ENCODE data around the gene RSAD1.

The RSAD1 gene

DNA sequence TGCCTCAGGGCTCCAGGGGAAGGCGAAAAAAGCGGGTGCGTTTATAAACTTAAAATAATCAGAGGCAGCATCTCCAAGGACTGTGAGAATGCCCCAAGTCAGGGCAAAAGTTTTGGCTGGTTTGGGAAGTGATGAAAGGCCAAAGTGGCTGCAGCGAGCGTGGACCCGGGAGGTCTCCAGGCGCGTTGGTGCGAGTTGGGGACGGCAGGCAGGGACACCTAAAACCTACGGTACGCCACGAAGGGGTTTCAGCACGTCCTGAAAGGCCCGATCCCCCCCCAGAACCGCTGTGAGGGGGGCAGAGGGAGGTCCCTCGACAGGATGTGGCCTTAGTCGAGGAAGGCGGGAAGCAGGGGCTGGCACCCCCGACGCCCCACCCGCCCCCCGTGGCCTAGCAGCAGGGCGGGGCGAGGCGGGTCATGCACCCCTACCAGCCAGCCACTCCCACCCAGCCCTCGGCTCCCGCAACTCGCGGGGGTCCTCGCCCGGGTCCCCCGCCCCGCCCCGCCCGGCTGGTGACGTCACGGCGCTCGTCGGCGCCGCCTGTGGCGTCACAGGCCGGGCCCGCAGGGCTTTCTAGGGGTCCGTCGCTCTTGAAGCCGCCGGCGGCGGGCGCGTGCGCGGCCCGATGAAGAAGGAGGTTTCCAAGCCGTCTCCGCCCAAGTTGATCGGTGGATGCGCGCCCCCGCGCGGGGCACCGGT is 29.4 kb downstream of the RSAD1 start, which contains the start of gene MYCBPAP:
Gene MYCBPAP, plus strand, starts transcription at position 569 of the 702 bp plus-strand sequence. CDS start 236 bp downstream, outside the sequence.
- peak; percentile 52 for DNase-seq (ENCODE audit: extremely low read depth, low read depth)
- TF ChIP-seq, protein P1, sequence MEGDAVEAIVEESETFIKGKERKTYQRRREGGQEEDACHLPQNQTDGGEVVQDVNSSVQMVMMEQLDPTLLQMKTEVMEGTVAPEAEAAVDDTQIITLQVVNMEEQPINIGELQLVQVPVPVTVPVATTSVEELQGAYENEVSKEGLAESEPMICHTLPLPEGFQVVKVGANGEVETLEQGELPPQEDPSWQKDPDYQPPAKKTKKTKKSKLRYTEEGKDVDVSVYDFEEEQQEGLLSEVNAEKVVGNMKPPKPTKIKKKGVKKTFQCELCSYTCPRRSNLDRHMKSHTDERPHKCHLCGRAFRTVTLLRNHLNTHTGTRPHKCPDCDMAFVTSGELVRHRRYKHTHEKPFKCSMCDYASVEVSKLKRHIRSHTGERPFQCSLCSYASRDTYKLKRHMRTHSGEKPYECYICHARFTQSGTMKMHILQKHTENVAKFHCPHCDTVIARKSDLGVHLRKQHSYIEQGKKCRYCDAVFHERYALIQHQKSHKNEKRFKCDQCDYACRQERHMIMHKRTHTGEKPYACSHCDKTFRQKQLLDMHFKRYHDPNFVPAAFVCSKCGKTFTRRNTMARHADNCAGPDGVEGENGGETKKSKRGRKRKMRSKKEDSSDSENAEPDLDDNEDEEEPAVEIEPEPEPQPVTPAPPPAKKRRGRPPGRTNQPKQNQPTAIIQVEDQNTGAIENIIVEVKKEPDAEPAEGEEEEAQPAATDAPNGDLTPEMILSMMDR (IDR thresholded peaks at IDR 0.05; ENCODE audit: low read depth, low read length) = peak; percentile 19; the same call in 1 of the 2 replicates

DNA sequence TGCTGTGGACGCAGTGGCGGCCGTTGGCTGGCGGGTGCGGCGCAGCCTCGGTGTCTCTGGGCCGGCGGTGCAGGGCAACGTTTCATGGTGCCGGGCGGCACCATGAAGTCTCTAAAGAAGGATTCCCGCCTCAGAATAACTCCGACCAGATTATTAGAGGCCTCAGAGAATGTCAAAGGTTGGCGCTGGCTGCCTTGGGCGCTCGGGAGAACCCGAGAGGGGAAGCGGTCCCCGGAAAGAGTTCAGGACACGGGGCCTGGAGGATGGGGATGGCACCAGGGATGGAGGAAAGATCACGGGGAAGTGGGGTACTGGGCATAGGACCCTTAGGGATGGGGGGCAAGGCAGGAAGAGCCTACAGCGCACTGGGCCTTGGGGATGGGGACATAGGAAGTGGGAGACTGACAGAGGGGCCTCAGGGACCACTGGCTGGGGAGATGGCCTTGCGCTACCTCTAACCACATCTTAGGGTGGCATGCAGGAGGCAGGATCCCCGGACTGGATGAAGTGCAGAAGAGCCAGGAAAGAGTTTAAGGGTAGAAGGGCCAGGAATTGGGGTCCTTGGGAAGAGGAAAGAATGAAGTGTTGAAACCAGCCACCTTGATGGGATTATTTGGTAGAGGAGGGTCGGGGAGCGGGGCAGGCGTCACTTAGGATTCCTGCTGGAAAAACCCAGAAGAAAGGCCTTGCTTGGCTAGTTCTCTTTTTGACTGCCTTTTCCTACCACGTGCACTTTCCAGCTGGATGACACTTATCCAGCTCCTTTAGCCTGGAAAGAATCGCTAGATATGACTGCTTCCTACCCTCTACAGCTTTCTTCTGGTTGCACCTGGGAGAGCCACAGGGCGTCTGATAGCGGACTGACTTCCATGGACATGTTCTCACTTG is 30.2 kb downstream of the RSAD1 start:
- no peak for DNase-seq (ENCODE audit: extremely low read depth, low read depth)
- TF ChIP-seq, protein P1 (IDR thresholded peaks at IDR 0.05; ENCODE audit: low read depth, low read length) = no peak; the same call in 1 of the 2 replicates

DNA sequence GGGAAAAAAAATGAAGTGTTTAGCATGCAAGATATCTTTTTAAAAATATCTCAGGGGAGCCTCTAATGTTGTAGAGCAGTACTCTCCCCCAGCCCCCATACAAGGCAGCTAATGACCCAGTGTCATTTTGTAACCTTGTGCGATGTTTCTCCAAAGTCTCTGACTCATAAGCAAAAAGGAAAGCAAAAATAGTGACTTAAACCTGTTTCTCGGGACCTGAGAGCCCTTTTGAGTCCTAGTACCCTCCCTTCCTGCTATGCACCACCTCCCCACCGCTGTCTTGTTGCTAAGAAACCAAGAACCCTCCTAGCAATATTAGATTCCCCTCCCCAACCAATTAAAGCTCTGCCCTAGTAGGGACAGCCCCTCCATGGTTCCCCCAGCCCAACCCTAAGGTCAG is 32.4 kb downstream of the RSAD1 start:
- DNase-seq (ENCODE audit: extremely low read depth, low read depth) = no peak
- TF ChIP-seq, protein P1 (IDR thresholded peaks at IDR 0.05; ENCODE audit: low read depth, low read length) = no peak

DNA sequence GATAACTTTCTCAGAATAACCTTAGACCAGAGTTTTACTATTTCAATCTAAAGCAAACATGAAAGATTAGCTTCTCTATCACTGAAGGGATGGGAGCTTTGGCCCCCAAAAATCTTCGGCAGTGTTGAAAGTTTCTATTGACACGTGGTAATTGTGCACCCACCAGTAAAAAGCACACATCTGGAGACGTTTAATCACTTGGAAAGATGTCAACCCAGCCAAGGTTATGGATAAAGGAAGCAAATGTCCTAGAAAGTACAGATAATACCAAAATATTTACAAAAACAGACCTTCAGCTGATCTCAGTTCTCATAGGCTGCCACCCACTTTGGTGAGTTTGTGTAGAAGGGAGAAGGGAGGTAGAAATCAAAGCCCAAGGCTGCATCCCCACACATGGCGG is 34.8 kb downstream of the RSAD1 start:
- no peak for DNase-seq (ENCODE audit: extremely low read depth, low read depth)
- TF ChIP-seq, protein P1 (IDR thresholded peaks at IDR 0.05; ENCODE audit: low read depth, low read length) = no peak

DNA sequence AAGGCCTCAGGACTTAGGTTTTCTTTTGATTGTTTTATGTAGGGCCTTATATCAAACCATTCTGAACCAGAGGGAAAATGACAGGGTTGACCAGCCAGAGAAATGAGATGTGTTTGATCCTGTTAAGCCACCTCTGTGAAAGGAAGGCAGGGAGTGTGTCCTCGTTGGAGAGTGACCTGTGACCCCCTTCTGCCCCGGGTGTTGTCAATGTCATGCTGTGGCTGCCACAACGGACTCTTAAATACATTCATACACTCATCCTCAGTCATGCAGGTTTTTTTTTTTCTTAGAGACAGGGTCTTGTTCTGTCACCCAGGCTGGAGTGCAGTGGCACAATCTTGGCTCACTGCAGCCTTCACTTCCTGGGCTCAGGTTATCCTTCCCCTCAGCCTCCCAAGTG is 35.7 kb downstream of the RSAD1 start:
- TF ChIP-seq, protein P1 (IDR thresholded peaks at IDR 0.05; ENCODE audit: low read depth, low read length) = no peak
- DNase-seq (ENCODE audit: extremely low read depth, low read depth) = no peak

DNA sequence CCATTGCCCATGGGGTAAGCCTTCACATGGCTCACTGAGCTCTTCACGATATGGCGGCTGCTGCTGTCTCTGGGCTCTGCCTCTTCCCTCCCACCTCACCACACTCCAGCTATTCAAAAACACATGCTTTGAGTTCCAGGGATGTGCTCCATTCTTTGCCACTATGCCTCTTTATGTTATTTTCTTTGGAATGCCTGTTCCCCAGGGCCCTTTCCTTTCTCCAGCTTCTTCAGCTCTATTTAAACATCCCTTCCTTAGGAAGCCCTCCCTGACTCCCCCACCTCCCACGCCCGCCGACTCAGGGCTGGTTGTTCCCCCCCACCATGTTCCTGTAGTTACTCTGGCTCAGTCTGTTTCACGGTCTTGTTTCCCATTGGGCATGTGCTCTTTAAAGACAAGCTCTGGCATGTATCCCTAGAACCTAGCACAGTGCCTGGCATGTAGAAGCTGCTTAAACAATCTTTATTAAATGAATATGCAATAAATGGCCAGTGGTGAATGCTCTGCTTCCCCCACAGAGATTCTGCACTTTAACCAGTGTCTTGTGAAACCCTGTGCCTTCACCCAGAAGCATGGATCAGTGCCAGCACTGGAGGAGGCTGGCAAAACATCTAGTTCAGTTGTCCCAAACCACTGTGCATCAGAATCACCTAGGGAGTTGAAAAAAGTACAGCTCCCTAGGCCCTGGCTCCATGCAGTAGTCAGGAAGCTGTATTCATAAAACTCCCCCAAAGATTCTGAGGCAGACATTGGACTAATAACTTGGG is 36.5 kb downstream of the RSAD1 start:
- no peak for DNase-seq (ENCODE audit: extremely low read depth, low read depth)

More for the DNA sequence above, 36.5 kb downstream of the RSAD1 start:
- TF ChIP-seq, protein P1 (IDR thresholded peaks at IDR 0.05; ENCODE audit: low read depth, low read length) = no peak

Measured in AG09319 (cell line).